Ecto neural progenitor cell (in vitro differentiated cells): ENCODE measurements around the gene UTP14A.
A peak's percentile ranks its signal among the peaks of the same experiment; 100 is the strongest.

Experiments
- DNase-seq: peaks from one replicate; pipeline ENCODE4 v3.0.0-alpha.2; 2018; ENCODE audit warnings: low spot score

The UTP14A gene

DNA sequence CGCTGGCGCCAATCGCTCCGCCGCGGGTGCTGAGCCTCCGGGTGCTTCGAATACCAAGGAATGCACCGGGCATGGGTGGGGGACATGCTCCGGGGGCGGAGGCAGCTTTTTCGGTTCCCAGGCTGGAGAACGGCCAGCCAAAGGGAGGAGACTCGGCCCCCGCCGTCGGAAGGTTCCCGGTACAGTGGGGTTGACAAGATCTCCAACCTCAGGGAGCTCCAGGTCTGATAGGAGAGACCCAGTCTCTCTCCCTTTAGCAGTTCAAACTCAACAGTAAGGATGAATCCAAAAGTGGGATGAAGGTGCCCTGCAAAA, 47.3 kb downstream of the UTP14A start:
- DNase-seq, result no peak

DNA sequence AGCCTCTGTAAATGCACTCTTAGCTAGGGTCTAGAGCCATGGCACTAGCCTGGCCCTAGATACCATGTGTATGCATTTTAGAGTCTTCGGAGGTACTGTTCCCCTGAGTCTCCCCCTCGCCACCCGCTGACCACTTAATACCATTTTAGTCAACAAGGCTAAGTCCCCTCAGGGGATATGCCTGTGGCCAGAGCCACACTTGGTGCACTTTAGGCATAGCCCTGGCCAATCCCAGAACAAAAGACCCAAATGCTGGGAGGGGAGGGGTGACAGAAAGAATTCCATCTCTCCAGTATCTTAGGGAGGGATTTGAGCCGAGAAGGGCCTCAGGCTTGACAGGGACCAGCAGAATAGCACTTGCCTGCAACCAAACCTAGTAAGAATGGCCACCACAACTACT, 47.9 kb downstream of the UTP14A start:
- no peak for DNase-seq

DNA sequence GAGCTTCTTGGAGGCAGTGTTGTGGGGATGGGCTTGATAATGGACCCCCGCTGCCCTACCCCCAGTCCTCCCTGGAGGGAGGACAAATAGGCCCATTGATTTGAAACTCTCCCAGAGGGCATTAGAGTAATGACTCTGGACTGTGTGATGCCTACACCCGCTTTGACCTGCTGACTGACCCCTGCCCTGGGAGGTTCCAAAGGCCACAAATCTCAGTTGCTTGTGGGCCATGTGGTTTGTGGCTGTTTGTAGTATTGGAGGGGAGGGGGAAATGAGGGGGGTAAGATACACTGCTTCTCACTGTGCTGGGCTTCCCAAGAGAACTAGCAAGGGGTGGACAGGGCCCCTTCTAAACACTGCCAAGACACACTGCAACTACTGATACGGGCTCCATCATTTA, 48.8 kb downstream of the UTP14A start:
- no peak for DNase-seq

DNA sequence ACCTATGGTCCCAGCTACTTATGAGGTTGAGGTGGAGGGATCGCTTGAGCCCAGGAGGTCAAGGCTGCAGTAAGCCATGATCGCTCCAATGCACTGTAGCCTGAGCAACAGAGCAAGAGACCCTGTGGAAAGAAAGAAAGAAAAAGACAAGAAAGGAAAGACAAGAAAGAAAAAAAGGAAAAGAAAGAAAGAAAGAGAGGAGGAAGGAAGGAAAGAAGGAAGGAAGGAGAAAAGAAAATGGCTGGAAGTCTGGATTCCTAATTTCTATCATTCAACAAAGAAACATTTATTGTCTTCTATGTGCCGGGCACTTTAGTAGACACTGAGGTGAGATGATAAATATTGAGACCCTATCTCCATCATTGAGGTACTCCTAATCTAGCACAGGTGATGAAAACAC, 49.7 kb downstream of the UTP14A start:
- no peak for DNase-seq

DNA sequence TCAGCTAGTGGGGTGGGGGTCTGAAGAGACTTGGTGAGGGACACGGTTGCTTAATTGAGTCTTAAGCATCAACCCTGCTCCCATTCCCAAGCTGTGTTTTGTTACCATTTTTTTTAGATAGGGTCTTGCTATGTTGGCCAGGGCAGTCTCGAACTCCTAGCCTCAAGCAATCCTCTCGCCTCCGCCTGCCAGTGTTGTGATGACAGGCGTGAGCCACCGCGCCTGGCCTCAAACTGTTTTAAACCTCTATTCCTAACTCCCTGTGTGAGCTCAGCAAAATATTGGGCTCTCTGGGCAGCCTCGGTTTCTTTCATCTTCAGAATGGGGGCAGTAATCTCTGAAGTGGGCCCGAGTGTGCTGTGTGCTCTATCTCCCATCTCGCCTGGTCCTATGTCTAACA, 50.2 kb downstream of the UTP14A start:
- no peak for DNase-seq

DNA sequence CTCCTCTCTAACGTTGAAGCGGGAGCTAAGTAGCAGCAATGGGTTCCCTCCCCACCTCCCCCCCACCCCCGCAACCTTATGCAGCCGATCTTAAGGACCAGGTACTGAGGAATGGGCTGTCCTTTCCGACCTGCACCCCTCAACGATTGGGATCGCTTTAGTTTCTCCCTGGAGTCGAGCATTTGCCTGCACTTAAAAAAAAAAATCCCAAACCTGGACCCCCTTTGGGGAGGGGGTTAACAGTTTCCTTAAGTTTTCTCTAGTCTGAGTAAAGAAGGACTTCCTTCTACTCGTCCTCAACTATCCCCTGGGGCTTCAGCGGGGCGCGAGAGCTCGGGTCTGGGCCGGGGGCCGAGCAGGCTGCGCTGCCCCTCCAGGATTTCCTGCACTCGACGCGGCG, 50.8 kb downstream of the UTP14A start:
- no peak for DNase-seq

GRCh38 chrX:129957241-129958082, 51.5 kb downstream of the UTP14A start:
- DNase-seq, result peak; percentile 82

DNA sequence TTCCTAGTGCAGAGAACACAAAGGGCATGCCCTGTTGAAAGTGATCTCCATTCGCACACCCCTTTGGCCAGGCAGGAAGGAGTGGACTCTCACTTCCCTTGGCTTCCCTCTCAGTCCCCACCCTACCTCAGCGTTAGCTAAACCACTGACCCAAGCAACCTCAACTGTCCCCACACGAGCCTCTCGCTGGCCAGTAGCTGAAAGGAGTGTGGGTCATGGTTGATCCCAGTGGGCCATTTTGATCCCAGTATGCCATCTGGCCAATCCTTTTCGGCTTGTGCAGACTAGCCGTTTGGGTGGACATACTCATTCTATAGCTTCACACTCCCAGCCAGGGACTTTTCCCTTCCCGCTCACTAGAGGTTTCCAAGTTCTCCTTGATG, 52.1 kb downstream of the UTP14A start:
- DNase-seq, result no peak

- DNase-seq, result no peak
Observed at GRCh38 chrX:129958814-129959492, 53.0 kb downstream of the UTP14A start.

DNA sequence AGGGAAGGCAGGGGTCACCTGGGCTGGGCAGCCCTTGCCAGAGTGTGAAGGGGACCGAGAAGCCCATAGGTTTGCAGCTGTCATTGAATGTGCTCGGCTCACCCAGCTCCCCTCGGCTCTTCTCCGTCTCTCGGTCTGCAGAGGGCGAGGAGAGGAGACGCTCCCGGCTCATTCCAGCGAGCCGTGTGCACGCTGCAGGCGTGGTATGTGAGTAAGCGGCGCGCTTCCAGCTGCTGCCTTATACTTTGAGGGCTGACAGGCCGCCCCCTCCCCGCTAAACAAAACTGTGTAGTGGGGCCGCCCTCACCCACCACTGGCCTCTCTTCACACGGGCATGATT, 53.5 kb downstream of the UTP14A start:
- DNase-seq, result no peak

DNA sequence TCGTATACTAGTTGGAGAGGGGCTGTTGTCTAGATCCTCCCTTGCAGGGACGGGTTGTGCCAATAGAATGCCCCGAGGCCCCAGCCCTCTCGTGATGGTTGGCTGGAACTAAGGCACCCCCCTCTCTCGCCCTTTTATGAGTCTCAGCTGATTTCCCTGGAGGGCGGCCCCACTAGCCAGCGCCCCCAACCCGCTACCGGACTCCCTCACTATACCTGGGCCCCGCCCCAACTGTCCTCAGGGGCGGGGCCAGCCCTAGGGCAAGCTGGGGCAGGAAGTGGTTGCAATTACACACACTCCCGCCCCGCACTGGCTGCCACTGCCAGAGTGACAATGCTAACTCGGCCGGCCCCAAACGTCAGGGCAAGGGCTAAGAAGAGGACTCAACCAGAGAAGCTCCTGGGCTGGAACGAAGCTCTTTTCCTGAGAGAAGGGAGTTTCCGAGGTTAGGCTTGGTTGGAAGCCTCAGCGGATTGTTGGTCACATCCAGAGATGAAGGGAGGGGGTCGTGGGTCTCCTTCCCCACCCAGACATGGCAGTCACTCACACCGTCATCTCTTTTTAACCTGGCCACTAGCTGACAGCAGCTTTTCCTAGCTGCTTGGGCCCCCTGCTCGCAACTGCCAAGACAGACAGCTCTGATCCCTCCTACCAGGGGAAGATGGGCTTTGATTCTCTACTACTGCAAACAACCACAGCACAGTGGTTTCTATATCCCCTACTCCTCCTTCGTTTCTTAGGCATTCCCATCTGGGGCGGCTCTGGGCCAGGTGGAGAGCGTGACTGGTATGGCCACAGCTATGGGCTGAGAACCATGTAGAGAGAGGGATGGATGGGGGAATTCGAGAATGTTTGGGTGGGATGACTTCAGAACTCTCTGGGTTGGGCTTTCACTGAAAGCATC, 55.5 kb downstream of the UTP14A start:
- DNase-seq, result peak; percentile 70

GRCh38 chrX:129963729-129964128, 57.8 kb downstream of the UTP14A start:
- DNase-seq, result no peak

DNA sequence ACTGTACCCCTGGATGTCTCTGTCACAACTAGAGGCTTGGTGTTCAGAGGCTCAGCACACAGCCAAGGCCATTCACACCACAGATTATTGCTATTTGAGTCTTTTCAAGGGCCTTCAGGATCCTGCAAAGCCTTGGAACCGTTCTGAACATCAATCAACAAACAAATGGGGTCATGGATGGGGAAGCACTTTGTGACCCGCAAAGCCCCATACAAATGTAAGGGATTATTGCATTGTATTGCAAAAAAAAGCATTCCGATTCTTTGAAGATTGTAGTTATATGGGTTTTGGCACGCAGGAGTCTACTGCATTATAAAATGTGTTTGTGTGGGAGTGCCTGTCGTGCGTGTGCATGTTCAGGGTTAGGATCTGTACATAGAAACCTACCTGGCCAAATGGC, 59.2 kb downstream of the UTP14A start:
- DNase-seq, result no peak

DNA sequence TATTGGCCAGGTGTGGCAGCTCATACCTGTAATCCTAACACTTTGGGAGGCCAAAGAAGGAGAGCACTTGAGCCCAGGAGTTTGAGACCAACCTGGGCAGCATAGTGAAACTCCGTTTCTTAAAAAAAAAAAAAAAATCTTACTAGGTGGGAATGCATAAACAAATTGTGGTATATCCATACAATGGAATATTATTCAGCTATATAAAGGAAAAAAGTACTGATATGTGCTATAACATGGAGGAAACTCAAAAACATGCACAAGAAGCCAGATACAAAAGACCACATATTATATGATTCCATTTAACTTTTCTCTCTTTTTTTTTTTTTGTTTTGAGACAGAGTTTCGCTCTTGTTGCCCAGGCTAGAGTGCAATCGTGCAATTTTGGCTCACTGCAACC, 63.0 kb downstream of the UTP14A start:
- no peak for DNase-seq

DNA sequence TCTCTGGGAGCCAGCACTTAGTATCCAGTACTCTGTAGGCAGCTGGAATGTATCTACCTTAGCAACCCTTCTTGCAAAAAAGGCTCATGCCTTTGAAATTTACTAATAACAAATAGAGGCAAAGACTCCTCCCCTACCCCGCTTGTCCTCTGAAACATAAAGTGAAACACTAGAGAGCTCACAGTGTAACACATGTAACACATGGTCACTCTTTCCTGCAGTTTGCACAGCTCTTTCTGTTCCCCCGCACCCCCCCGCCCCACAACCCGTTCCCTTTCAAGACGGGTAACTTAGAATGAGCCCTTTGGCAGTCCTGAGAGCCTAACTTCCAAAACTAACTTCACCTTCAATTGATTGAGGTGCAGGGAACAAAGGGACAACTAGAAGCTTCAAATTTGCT, 70.5 kb downstream of the UTP14A start:
- no peak for DNase-seq
